SHP77 (cell line): ENCODE measurements around the gene EFL1.
A peak's percentile ranks its signal among the peaks of the same experiment; 100 is the strongest.

Experiments used
- DNase-seq, 2 experiments: peaks; one replicate each; lab custom pipeline; 2025; lab: John Stamatoyannopoulos, UW

EFL1 gene

GRCh38 chr15:82159922-82160321 lies 102.6 kb downstream of the EFL1 start:
- DNase-seq = no peak

GRCh38 chr15:82158811-82159210 lies 103.7 kb downstream of the EFL1 start:
- no peak for DNase-seq

GRCh38 chr15:82150645-82151044 lies 111.9 kb downstream of the EFL1 start:
- no peak for DNase-seq

GRCh38 chr15:82146990-82147461 lies 115.5 kb downstream of the EFL1 start:
- no peak for DNase-seq

GRCh38 chr15:82146576-82146975 lies 116.0 kb downstream of the EFL1 start:
- no peak for DNase-seq

- DNase-seq = no peak
Observed at GRCh38 chr15:82143390-82144385, 118.8 kb downstream of the EFL1 start.

- no peak for DNase-seq
Observed at GRCh38 chr15:82140886-82141285, 121.6 kb downstream of the EFL1 start.

- DNase-seq = peak in 1 of 2 experiments; percentile 8
Observed at GRCh38 chr15:82139823-82140268, 122.7 kb downstream of the EFL1 start.

GRCh38 chr15:82138306-82138705 lies 124.2 kb downstream of the EFL1 start:
- DNase-seq = no peak

- no peak for DNase-seq
Observed at GRCh38 chr15:82137261-82137660, 125.3 kb downstream of the EFL1 start.

GRCh38 chr15:82136120-82136519 lies 126.4 kb downstream of the EFL1 start:
- DNase-seq = no peak

- no peak for DNase-seq
Observed at GRCh38 chr15:82135638-82136037, 126.9 kb downstream of the EFL1 start.

GRCh38 chr15:82134461-82134860 lies 128.1 kb downstream of the EFL1 start:
- DNase-seq = no peak

- peak; percentile 8 to 19 for DNase-seq
Observed at GRCh38 chr15:82133251-82133650, 129.3 kb downstream of the EFL1 start.

- no peak for DNase-seq
Observed at GRCh38 chr15:82132742-82133141, 129.8 kb downstream of the EFL1 start.

GRCh38 chr15:82132096-82132495 lies 130.4 kb downstream of the EFL1 start:
- no peak for DNase-seq

- DNase-seq = no peak
Observed at GRCh38 chr15:82130248-82130647, 132.3 kb downstream of the EFL1 start.

- peak; percentile 65 to 74 for DNase-seq
Observed at GRCh38 chr15:82129761-82130160, 132.8 kb downstream of the EFL1 start.

GRCh38 chr15:82129149-82129692 lies 133.3 kb downstream of the EFL1 start:
- DNase-seq = no peak

- DNase-seq = peak; percentile 21 to 44
Observed at GRCh38 chr15:82128401-82129148, 134.0 kb downstream of the EFL1 start.

GRCh38 chr15:82127581-82127980 lies 135.0 kb downstream of the EFL1 start:
- no peak for DNase-seq

- no peak for DNase-seq
Observed at GRCh38 chr15:82126346-82126745, 136.2 kb downstream of the EFL1 start.
